HL-60 (cell line): ENCODE results near the gene DCTPP1.

Experiments
- CTCF ChIP-seq: IDR thresholded peaks from one replicate; pipeline ENCODE4 v1.5.1; 2011; ENCODE audit warnings: low read length, control low read depth, inconsistent platforms; ENCODE audit not compliant: insufficient read depth
- REST ChIP-seq: IDR thresholded peaks from 2 replicates; pipeline ENCODE4 v1.6.1; 2012; ENCODE audit warnings: low read depth; ENCODE audit not compliant: insufficient replicate concordance

DNA sequence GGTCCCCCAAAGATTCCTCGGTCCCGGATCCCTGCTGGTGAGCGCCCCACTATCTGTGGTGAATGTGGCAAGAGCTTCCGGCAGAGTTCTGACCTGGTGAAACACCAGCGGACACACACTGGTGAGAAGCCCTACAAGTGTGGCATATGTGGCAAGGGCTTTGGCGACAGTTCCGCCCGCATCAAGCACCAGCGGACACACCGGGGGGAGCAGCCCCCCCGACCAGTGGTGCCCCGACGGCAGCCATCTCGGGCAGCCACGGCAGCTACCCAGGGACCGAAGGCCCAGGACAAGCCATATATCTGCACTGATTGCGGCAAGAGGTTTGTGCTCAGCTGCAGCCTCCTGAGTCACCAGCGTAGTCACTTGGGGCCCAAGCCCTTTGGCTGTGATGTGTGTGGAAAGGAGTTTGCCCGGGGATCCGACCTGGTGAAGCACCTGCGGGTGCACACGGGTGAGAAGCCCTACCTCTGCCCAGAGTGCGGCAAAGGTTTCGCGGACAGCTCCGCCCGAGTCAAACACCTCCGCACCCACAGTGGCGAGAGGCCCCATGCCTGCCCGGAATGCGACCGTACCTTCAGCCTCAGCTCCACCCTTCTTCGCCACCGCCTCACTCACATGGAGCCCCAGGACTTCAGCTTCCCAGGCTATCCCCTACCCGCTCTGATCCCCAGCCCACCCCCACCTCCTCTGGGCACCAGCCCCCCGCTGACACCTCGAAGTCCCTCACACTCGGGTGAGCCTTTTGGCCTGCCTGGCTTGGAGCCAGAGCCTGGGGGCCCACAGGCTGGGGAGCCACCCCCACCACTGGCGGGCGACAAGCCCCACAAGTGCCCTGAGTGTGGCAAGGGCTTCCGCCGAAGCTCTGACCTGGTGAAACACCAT, 31.8 kb downstream of the DCTPP1 start:
- TF ChIP-seq CTCF (no peak), REST (no peak)
